ENCODE results near the gene RIOK3.

Gene RIOK3

GRCh38 chr18:23462876-23463275 lies 9.8 kb downstream of the RIOK3 start:
- H3K79me2 ChIP-seq (ENCODE audit: insufficient read depth, low read length), result peaks cover 49% of the 10 kb centered on the region
- TF ChIP-seq EZH2phosphoT487 (conservative IDR thresholded peaks at IDR 0.05; ENCODE audit: low read length) (no peak), CTCF (IDR thresholded peaks at IDR 0.05; ENCODE audit: insufficient read depth, low read length, poor library complexity, severe bottlenecking) (no peak)
- no peaks in the 10 kb centered on the region for H3K9me2 ChIP-seq (replicated peaks; ENCODE audit: insufficient read depth, low read length)
- no peak overlapping the region for H3K9ac ChIP-seq (ENCODE audit: low read length)
- H2AFZ ChIP-seq (ENCODE audit: low read depth, low read length, severe bottlenecking), result no peak overlapping the region
- peaks cover 36% of the 10 kb centered on the region for H3K36me3 ChIP-seq (ENCODE audit: low read length)
- no peak overlapping the region for H3K4me3 ChIP-seq (ENCODE audit: insufficient read depth, low read length, poor library complexity, severe bottlenecking)
- no peak overlapping the region for H3K27ac ChIP-seq (ENCODE audit: low read depth, low read length)
- H3F3A ChIP-seq (ENCODE audit: insufficient read depth), result no peaks in the 10 kb centered on the region
- no peak overlapping the region for H3K4me2 ChIP-seq (ENCODE audit: low read depth, low read length, poor library complexity, severe bottlenecking)
- H3K27me3 ChIP-seq (ENCODE audit: low read length), result no peaks in the 10 kb centered on the region
- H3K9me3 ChIP-seq (ENCODE audit: insufficient read depth, low read length), result no peaks in the 10 kb centered on the region
- H4K20me1 ChIP-seq (ENCODE audit: low read depth, low read length), result peaks cover 23% of the 10 kb centered on the region

- Histone ChIP-seq H4K20me1 (ENCODE audit: low read depth, low read length) (no peaks in the 10 kb centered on the region), H3K27ac (ENCODE audit: low read depth, low read length) (no peak overlapping the region), H3K9ac (ENCODE audit: low read length) (no peak overlapping the region), H3K27me3 (ENCODE audit: low read length) (no peaks in the 10 kb centered on the region), H3F3A (ENCODE audit: insufficient read depth) (0 out of 2 replicates have a peak, but pooled peaks cover 4% of the 10 kb centered on the region), H2AFZ (ENCODE audit: low read depth, low read length, severe bottlenecking) (no peak overlapping the region), H3K36me3 (ENCODE audit: low read length) (peaks cover 59% of the 10 kb centered on the region), H3K9me2 (replicated peaks; ENCODE audit: insufficient read depth, low read length) (no peaks in the 10 kb centered on the region), H3K9me3 (ENCODE audit: insufficient read depth, low read length) (no peaks in the 10 kb centered on the region), H3K79me2 (ENCODE audit: insufficient read depth, low read length) (no peaks in the 10 kb centered on the region), H3K4me3 (ENCODE audit: insufficient read depth, low read length, poor library complexity, severe bottlenecking) (no peak overlapping the region), H3K4me2 (ENCODE audit: low read depth, low read length, poor library complexity, severe bottlenecking) (no peak overlapping the region)
- TF ChIP-seq CTCF (IDR thresholded peaks at IDR 0.05; ENCODE audit: insufficient read depth, low read length, poor library complexity, severe bottlenecking) (no peak), EZH2phosphoT487 (conservative IDR thresholded peaks at IDR 0.05; ENCODE audit: low read length) (no peak)
Measured at GRCh38 chr18:23468753-23469459, 15.8 kb downstream of the RIOK3 start.

- 0 out of 2 replicates have a peak, but pooled peaks cover 4% of the 10 kb centered on the region for H3F3A ChIP-seq (ENCODE audit: insufficient read depth)
- no peak overlapping the region for H3K27ac ChIP-seq (ENCODE audit: low read depth, low read length)
- no peaks in the 10 kb centered on the region for H3K9me2 ChIP-seq (replicated peaks; ENCODE audit: insufficient read depth, low read length)
- no peak overlapping the region for H3K9ac ChIP-seq (ENCODE audit: low read length)
- H3K79me2 ChIP-seq (ENCODE audit: insufficient read depth, low read length), result no peaks in the 10 kb centered on the region
- no peaks in the 10 kb centered on the region for H3K27me3 ChIP-seq (ENCODE audit: low read length)
- TF ChIP-seq EZH2phosphoT487 (conservative IDR thresholded peaks at IDR 0.05; ENCODE audit: low read length) (no peak), CTCF (IDR thresholded peaks at IDR 0.05; ENCODE audit: insufficient read depth, low read length, poor library complexity, severe bottlenecking) (no peak)
- H3K4me2 ChIP-seq (ENCODE audit: low read depth, low read length, poor library complexity, severe bottlenecking), result no peak overlapping the region
- H2AFZ ChIP-seq (ENCODE audit: low read depth, low read length, severe bottlenecking), result no peak overlapping the region
- H3K9me3 ChIP-seq (ENCODE audit: insufficient read depth, low read length), result no peaks in the 10 kb centered on the region
- H3K36me3 ChIP-seq (ENCODE audit: low read length), result peaks cover 56% of the 10 kb centered on the region
- H4K20me1 ChIP-seq (ENCODE audit: low read depth, low read length), result no peaks in the 10 kb centered on the region
- H3K4me3 ChIP-seq (ENCODE audit: insufficient read depth, low read length, poor library complexity, severe bottlenecking), result no peak overlapping the region
Measured at GRCh38 chr18:23470620-23471387, 17.7 kb downstream of the RIOK3 start.

Measured in SU-DHL-6 (cell line).